ENCODE measurements around the gene ITPR2.

Gene ITPR2

DNA sequence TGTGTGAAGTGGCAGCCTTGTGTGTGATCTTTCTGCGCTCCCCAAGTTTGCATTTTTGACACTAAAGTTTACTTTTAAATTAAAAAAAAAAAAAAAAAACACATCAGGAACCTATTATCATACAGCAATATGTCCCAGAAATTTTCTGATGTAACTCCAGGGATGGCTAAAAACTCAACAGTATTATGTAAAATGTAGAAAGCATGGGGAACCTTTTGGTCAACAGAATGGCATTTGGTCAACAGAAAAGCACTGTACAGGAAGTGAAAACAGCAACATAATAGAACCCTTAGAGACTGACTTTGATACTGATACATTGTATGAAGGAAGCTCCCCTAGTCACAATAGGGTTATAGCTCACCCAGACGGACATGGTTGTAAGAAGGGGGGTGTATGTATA lies 224.3 kb downstream of the ITPR2 start:
- TF ChIP-seq SIN3A (IDR thresholded peaks at IDR 0.05; ENCODE audit: borderline replicate concordance, insufficient read depth, low read length) (no peak), POLR2AphosphoS5 (IDR thresholded peaks at IDR 0.05; ENCODE audit: low read depth, low read length) (no peak), REST (IDR thresholded peaks at IDR 0.05; ENCODE audit: insufficient read depth in 1 of 2, low read depth in 2 of 2, low read length in 2 of 2) (no peak), TAF1 (IDR thresholded peaks at IDR 0.05; ENCODE audit: borderline replicate concordance, insufficient read depth, low read length) (no peak), FOXP2 (optimal IDR thresholded peaks at IDR 0.05; ENCODE audit: borderline replicate concordance, extremely low read depth, extremely low read length, insufficient read depth) (no peak)

- no peak for TF ChIP-seq POLR2AphosphoS5 (IDR thresholded peaks at IDR 0.05; ENCODE audit: low read depth, low read length)
- no peak for TF ChIP-seq SIN3A (IDR thresholded peaks at IDR 0.05; ENCODE audit: borderline replicate concordance, insufficient read depth, low read length)
Measured at GRCh38 chr12:26608273-26608672, 224.7 kb downstream of the ITPR2 start.

DNA sequence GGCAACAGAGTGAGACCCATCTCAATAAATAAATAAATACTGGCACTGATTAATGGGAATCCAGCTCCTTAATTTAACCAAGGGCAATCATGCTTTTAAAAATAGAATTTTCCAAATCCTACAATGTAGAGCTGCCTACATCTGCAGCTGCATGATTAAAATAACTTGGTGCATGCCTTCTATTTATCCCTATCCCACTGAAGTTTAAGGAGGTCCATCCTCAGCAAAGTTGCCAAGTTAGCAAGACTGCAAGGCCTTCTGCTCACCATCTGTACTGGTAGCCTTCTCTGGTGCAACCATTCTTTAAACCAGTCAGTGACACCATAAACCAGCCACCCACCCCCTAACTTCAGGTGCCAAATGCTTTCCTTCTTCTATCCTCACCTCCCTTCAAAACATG lies 226.1 kb downstream of the ITPR2 start:
- TF ChIP-seq FOXP2 (optimal IDR thresholded peaks at IDR 0.05; ENCODE audit: borderline replicate concordance, extremely low read depth, extremely low read length, insufficient read depth) = no peak
- no peak for TF ChIP-seq REST (IDR thresholded peaks at IDR 0.05; ENCODE audit: insufficient read depth in 1 of 2, low read depth in 2 of 2, low read length in 2 of 2)
- no peak for TF ChIP-seq TAF1 (IDR thresholded peaks at IDR 0.05; ENCODE audit: borderline replicate concordance, insufficient read depth, low read length)
- no peak for TF ChIP-seq POLR2AphosphoS5 (IDR thresholded peaks at IDR 0.05; ENCODE audit: low read depth, low read length)
- no peak for TF ChIP-seq SIN3A (IDR thresholded peaks at IDR 0.05; ENCODE audit: borderline replicate concordance, insufficient read depth, low read length)

DNA sequence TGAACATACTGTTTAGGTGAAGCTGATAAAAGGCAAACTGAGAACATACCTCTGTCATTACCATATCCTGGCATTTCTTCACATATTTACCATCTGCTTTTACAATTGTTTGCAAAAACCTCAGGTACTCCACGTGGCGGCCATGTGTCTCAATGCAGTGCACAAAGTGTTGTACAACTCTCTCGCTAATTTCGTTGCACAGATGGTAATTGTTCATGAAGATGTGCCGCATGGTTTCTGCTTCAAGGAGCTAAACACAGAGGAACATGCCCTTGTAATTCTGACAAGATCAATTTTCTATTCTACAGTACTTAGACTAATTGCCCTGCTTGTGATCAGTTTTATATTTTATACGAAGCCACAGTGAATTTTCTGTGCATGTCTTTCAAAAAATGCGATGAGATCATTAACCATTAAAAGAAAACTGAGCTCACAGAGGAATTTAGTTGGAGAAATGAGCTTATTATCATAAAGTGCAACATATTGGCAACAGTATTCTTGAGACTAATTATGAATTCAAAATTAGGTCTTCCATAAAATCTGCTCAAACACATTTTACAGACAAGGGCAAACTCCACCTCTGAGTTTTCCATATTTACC lies 233.8 kb downstream of the ITPR2 start:
- no peak for TF ChIP-seq POLR2AphosphoS5 (IDR thresholded peaks at IDR 0.05; ENCODE audit: low read depth, low read length)
- no peak for TF ChIP-seq TAF1 (IDR thresholded peaks at IDR 0.05; ENCODE audit: borderline replicate concordance, insufficient read depth, low read length)
- TF ChIP-seq SIN3A (IDR thresholded peaks at IDR 0.05; ENCODE audit: borderline replicate concordance, insufficient read depth, low read length) = no peak
- no peak for TF ChIP-seq REST (IDR thresholded peaks at IDR 0.05; ENCODE audit: insufficient read depth in 1 of 2, low read depth in 2 of 2, low read length in 2 of 2)
- no peak for TF ChIP-seq FOXP2 (optimal IDR thresholded peaks at IDR 0.05; ENCODE audit: borderline replicate concordance, extremely low read depth, extremely low read length, insufficient read depth)

DNA sequence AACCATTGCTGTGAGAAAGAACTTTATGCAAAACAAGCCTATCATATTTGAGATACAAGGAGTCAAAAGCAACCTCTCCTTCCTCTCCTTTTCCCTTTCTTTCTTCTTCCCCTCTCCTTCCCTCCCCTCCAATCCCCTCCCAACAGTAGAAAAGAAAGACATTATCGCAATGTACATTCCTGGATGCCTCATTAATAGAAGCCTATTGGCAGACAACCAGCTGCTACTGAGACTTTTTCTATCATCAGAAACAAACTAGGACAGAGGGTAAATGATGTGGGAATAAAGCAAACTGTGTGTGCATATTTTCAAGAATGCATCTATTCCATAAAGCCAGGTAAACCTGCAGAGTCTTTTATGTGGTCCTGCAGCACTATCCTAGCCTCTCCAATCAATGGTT lies 237.2 kb downstream of the ITPR2 start:
- no peak for TF ChIP-seq TAF1 (IDR thresholded peaks at IDR 0.05; ENCODE audit: borderline replicate concordance, insufficient read depth, low read length)
- no peak for TF ChIP-seq SIN3A (IDR thresholded peaks at IDR 0.05; ENCODE audit: borderline replicate concordance, insufficient read depth, low read length)
- no peak for TF ChIP-seq POLR2AphosphoS5 (IDR thresholded peaks at IDR 0.05; ENCODE audit: low read depth, low read length)
- TF ChIP-seq REST (IDR thresholded peaks at IDR 0.05; ENCODE audit: insufficient read depth in 1 of 2, low read depth in 2 of 2, low read length in 2 of 2) = no peak
- no peak for TF ChIP-seq FOXP2 (optimal IDR thresholded peaks at IDR 0.05; ENCODE audit: borderline replicate concordance, extremely low read depth, extremely low read length, insufficient read depth)

Measured in PFSK-1 (cell line).